KOPT-K1 (cell line): ENCODE data around the gene NRM.
A peak's percentile ranks its signal among the peaks of the same experiment; 100 is the strongest.

ENCODE experiments used
- H3K27ac ChIP-seq: fragments of 200-600 bp; sonication (generic); 2 replicates; pipeline ENCODE4 v1.5.1; 2016; ENCODE audit warnings: antibody characterized with exemption, mild to moderate bottlenecking, low read depth, low read length; ENCODE audit not compliant: poor library complexity, severe bottlenecking
- H3K36me3 ChIP-seq: fragments of 200-600 bp; sonication (generic); 2 replicates; pipeline ENCODE4 v1.5.1; 2017; ENCODE audit warnings: antibody characterized with exemption, mild to moderate bottlenecking, low read length, moderate library complexity; ENCODE audit not compliant: insufficient read depth
- H3K9me3 ChIP-seq: fragments of 200-600 bp; sonication (generic); 2 replicates; pipeline ENCODE4 v1.5.1; 2017; ENCODE audit warnings: antibody characterized with exemption, low read length, mild to moderate bottlenecking; ENCODE audit not compliant: insufficient read depth, poor library complexity, severe bottlenecking

NRM gene

GRCh38 chr6:30644769-30645168 lies 46.0 kb downstream of the NRM start:
- Histone ChIP-seq H3K27ac (no peak overlapping the region), H3K36me3 (peaks cover 61% of the 10 kb centered on the region), H3K9me3 (no peaks in the 10 kb centered on the region)

DNA sequence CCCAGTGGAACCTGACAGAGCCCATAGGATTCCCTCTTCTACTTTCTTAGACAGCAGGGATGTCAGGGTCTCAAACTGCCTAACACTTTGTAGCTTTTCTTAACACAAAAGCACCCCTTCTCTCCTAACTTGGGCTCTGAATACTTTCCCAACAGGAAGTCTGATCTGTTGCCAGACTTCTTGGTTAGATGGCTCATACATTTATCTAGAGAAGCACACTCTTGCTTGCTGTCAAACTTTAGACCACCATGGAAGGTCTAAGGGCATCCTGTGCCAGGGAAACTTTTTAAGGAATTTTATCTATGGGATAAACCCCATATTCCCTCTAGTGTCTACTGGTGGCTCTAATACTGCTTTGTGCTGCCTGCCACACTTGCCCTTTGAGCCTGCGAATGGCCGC lies 47.1 kb downstream of the NRM start:
- Histone ChIP-seq H3K36me3 (peaks cover 58% of the 10 kb centered on the region), H3K27ac (no peak overlapping the region), H3K9me3 (no peaks in the 10 kb centered on the region)

DNA sequence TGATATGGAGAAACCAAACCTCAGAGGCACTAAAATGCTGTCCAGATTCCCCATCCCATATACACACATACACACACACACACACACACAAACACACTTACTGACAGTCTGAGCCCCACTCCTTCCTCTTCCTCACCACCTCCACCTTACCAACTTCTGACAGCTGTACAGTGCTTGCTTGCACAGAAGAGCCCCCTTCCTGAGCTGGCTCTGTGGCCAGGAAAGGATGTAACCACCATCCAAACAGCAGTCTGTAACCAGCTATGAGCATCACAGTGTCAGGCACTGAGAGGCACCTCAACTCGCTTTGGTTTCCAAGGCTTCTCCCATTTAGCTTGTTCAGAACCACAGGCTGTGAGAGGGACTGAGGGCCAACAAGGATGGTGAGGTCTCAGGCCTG lies 49.7 kb downstream of the NRM start:
- Histone ChIP-seq H3K27ac (peak overlapping the region; percentile 62), H3K9me3 (no peaks in the 10 kb centered on the region), H3K36me3 (peaks cover 63% of the 10 kb centered on the region)

DNA sequence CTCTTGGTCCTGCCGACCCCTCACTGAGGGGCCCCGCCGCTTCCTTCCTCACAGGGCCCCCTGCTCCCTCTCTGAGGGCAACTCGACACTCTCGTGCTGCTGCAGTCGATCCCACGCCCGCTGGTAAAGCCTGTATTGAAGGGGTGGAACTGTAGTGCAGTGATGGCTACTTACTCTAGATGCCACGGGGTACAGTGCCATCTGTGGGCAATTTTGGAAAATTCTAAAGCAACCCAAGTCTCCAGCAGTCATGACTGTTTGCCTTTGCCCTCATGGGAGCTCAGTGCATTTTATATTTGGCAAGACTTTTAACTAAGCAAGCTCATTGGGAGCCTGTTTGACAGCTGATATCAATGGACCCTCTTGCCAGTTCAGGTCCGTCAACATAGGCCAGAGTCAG lies 50.3 kb downstream of the NRM start:
- peaks cover 57% of the 10 kb centered on the region; the same call in 1 of the 2 replicates for H3K36me3 ChIP-seq
- no peaks in the 10 kb centered on the region for H3K9me3 ChIP-seq
- peak overlapping the region; percentile 62 for H3K27ac ChIP-seq
